Prostate gland (tissue), 2 donors: ENCODE measurements around the gene PES1.
"Not testable (repeated sequence)": the region's sequence is repeated elsewhere in the genome, so short reads cannot be mapped to it uniquely, and the experiment has no call there.

Source experiments
- POLR2A ChIP-seq: fragments of 450-650 bp; IDR thresholded peaks from one replicate; pipeline ENCODE4 v1.6.1; 2016; ENCODE audit warnings: antibody characterized with exemption, mild to moderate bottlenecking
- POLR2AphosphoS5 ChIP-seq: sonication (generic); formaldehyde crosslinking; IDR thresholded peaks from one replicate; pipeline ENCODE4 v1.6.1; 2017; ENCODE audit warnings: antibody characterized with exemption
- TF ChIP-seq, protein P1 (sequence below), 4 experiments: fragments of 200-600 bp in 2 of 4; fragments of 450-650 bp in 2 of 4; sonication (generic) in 2 of 4; IDR thresholded peaks; 1 replicate in 3 of 4; 2 replicates in 1 of 4; pipeline ENCODE4 v1.5.1; 2016 to 2019; ENCODE audit warnings: antibody characterized with exemption in 4 of 4, mild to moderate bottlenecking in 2 of 4, moderate library complexity in 2 of 4

DNA sequence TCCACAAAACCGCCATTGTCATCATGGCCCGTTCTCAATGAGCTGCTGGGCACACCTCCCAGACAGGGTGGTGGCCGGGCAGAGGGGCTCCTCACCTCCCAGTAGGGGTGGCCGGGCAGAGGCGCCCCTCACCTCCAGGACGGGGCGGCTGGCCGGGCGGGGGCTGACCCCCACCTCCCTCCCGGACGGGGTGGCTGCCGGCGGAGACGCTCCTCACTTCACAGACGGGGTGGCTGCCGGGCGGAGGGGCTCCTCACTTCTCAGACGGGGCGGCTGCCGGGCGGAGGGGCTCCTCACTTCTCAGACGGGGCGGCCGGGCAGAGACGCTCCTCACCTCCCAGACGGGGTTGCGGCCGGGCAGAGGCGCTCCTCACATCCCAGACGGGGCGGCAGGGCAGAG is 39.8 kb upstream of the PES1 start:
- TF ChIP-seq, protein P1, sequence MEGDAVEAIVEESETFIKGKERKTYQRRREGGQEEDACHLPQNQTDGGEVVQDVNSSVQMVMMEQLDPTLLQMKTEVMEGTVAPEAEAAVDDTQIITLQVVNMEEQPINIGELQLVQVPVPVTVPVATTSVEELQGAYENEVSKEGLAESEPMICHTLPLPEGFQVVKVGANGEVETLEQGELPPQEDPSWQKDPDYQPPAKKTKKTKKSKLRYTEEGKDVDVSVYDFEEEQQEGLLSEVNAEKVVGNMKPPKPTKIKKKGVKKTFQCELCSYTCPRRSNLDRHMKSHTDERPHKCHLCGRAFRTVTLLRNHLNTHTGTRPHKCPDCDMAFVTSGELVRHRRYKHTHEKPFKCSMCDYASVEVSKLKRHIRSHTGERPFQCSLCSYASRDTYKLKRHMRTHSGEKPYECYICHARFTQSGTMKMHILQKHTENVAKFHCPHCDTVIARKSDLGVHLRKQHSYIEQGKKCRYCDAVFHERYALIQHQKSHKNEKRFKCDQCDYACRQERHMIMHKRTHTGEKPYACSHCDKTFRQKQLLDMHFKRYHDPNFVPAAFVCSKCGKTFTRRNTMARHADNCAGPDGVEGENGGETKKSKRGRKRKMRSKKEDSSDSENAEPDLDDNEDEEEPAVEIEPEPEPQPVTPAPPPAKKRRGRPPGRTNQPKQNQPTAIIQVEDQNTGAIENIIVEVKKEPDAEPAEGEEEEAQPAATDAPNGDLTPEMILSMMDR (IDR thresholded peaks at IDR 0.05) = not testable (repeated sequence)
- TF ChIP-seq POLR2A, POLR2AphosphoS5: not testable (repeated sequence)
